GM12875 (cell line): ENCODE results near the gene CYP2D6.
"Not testable (repeated sequence)": the region's sequence is repeated elsewhere in the genome, so short reads cannot be mapped to it uniquely, and the experiment has no call there.

Source experiments
- H3K4me3 ChIP-seq: one replicate; pipeline ENCODE4 v1.5.1; 2011; ENCODE audit warnings: low read depth, low read length, control low read depth
- CTCF ChIP-seq: IDR thresholded peaks from 2 replicates; pipeline ENCODE4 v1.5.1; 2011; ENCODE audit warnings: low read depth, mild to moderate bottlenecking, control low read depth, inconsistent platforms, low read length, moderate library complexity, borderline replicate concordance; ENCODE audit not compliant: insufficient read depth

CYP2D6 gene

GRCh38 chr22:42130639-42131431 is at the start of gene CYP2D6:
CYP2D6 (minus strand) TSS chr22:42130810; CDS start chr22:42130791, 19 bp downstream.
- not testable (repeated sequence) for H3K4me3 ChIP-seq

- H3K4me3 ChIP-seq: no peak overlapping the region
- TF ChIP-seq CTCF: no peak
Measured at GRCh38 chr22:42179616-42180015, 49.0 kb upstream of the CYP2D6 start.

GRCh38 chr22:42178910-42179519 is 48.4 kb upstream of the CYP2D6 start:
- TF ChIP-seq CTCF: no peak
- no peak overlapping the region for H3K4me3 ChIP-seq

DNA sequence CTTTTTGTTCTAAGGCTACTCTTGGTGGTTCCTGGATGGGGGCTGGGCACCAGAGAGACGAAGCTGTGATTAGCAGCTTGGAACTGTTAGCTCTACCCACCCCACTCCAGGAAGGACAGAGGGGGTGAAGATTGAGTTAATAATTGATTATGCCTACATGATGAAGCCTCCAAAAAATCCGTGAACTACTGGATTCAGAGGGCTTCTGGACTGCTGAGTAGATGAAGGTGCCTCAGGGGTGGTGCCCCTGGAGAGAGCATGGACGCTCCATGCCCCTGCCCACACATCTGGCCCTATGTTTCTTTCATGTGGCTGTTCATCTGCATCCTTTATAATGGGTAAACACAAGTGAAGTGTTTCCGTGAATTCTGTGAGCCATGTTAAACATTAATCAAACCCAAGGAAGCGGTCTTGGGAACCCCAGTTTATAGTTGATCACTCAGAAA is 47.3 kb upstream of the CYP2D6 start:
- no peak for TF ChIP-seq CTCF

GRCh38 chr22:42176255-42176915 is 45.8 kb upstream of the CYP2D6 start:
- TF ChIP-seq CTCF: no peak

More for the DNA sequence above, 47.3 kb upstream of the CYP2D6 start:
- no peak overlapping the region for H3K4me3 ChIP-seq

GRCh38 chr22:42174062-42174461 is 43.5 kb upstream of the CYP2D6 start:
- TF ChIP-seq CTCF: no peak
- H3K4me3 ChIP-seq: no peak overlapping the region

More at GRCh38 chr22:42176255-42176915, 45.8 kb upstream of the CYP2D6 start:
- H3K4me3 ChIP-seq: no peak overlapping the region

GRCh38 chr22:42173183-42173926 is 42.7 kb upstream of the CYP2D6 start:
- no peak overlapping the region for H3K4me3 ChIP-seq
- TF ChIP-seq CTCF: no peak
